Measurements from ENCODE around the gene UBE2J2. TPM values are rescaled to one million over a fixed set of nuclear protein-coding genes. Genes with fewer than 3 reads are reported as not detected.

The UBE2J2 gene
- total RNA-seq, 2 donors from 2014 or later = 59.4 to 80.5 TPM

DNA sequence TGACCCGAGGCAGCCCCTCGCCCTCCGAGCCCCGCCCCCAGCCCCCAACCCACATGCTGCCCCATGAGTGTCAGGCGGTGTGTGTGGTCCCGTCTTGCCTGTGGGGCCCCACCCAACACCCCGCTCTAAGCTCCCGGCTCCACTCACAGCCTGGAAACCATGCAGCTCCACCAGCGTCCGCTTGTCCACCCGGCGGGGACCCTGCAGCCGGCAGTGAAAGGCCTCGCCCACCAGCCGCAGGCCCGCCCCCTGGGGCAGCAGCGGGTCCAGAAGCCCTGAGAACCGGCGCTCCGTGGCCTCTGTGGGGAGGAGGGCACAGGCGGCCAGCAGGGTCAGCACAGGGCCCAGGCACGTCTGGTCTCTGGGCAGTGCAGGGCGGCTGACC, 29.9 kb downstream of the UBE2J2 start:
- no peak for DNase-seq (ENCODE audit: low spot score in 2 of 2)
- Mint-ChIP-seq H3K9me3 (no peaks in the 10 kb centered on the region), H3K36me3 (no peaks in the 10 kb centered on the region), H3K27ac (no peak overlapping the region)
- ATAC-seq = no peak

GRCh38 chr1:1243266-1243660, 30.4 kb downstream of the UBE2J2 start:
- ATAC-seq (no peak), DNase-seq (ENCODE audit: low spot score in 2 of 2) (no peak)
- Mint-ChIP-seq H3K27ac (no peak overlapping the region), H3K9me3 (no peaks in the 10 kb centered on the region), H3K36me3 (no peaks in the 10 kb centered on the region)

- Mint-ChIP-seq H3K36me3 (no peaks in the 10 kb centered on the region), H3K27ac (no peak overlapping the region), H3K9me3 (no peaks in the 10 kb centered on the region)
- ATAC-seq (no peak), DNase-seq (ENCODE audit: low spot score in 2 of 2) (no peak)
Observed at GRCh38 chr1:1242461-1243265, 31.0 kb downstream of the UBE2J2 start.

DNA sequence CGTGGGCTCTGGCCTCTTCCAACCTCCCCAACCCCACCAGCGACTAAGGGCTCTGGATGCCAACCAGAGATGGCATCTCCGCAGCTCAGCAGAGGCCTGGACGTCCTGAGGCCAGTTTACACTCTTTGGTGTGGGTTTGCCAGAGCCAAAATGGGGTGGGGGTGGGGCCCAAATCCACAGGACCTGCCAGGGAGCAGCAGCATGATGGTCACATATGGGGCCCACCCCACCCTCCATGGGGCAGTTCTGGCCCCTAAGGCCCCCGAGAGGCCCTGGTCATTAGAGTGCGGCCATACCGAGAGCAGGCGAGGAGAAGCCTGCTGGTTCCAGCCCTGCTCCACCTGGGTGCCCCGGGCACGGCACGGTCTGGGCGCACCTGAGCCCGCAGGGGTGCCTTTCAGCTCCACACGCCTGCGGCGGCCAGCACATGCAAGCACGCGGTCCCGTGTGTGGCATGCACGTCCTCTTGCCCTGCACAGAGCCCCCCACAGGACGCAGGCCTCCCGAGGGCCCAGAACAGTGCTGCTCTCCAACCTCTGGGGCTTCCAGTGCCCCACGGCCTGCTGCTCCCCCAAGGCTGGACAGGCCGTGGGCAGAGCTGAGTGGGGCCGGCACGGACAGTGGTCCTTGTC, 31.9 kb downstream of the UBE2J2 start:
- DNase-seq (ENCODE audit: low spot score in 2 of 2) (no peak), ATAC-seq (no peak)
- Mint-ChIP-seq H3K36me3 (no peaks in the 10 kb centered on the region), H3K9me3 (no peaks in the 10 kb centered on the region), H3K27ac (no peak overlapping the region)

- Mint-ChIP-seq H3K36me3 (no peaks in the 10 kb centered on the region), H3K9me3 (no peaks in the 10 kb centered on the region), H3K27ac (no peak overlapping the region)
- no peak for ATAC-seq
- DNase-seq (ENCODE audit: low spot score in 2 of 2) = no peak
Observed at GRCh38 chr1:1240822-1241587, 32.6 kb downstream of the UBE2J2 start.

- H3K36me3 Mint-ChIP-seq = no peaks in the 10 kb centered on the region
- DNase-seq (ENCODE audit: low spot score in 2 of 2) (no peak), ATAC-seq (no peak)
- no peak overlapping the region for H3K27ac Mint-ChIP-seq
- no peaks in the 10 kb centered on the region for H3K9me3 Mint-ChIP-seq
Observed at GRCh38 chr1:1240348-1240732, 33.3 kb downstream of the UBE2J2 start.

GRCh38 chr1:1239614-1240347, 33.9 kb downstream of the UBE2J2 start:
- Mint-ChIP-seq H3K27ac (no peak overlapping the region), H3K9me3 (no peaks in the 10 kb centered on the region), H3K36me3 (no peaks in the 10 kb centered on the region)
- ATAC-seq (no peak), DNase-seq (ENCODE audit: low spot score in 2 of 2) (no peak)

DNA sequence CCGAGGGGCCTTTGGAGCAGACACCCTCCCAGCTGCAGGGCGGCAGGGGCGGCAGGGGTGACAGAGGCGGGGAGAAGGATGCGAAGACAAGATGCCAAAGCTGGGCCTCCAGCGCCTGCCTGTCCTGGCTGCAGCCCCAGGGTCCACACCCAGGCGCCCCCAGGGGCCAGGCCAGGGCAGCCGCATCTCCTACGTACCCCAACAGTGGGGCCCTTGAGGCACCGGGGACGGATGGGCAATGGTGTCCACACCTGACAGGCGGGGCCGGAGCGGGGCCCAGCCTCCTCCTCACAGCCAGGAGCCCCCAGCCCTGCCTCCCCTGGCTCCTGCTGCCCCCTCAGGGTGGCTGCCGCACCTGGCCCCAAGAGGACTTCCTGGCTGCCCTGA, 34.4 kb downstream of the UBE2J2 start:
- Mint-ChIP-seq H3K9me3 (no peaks in the 10 kb centered on the region), H3K27ac (no peak overlapping the region), H3K36me3 (peaks cover 0 to 2% of the 10 kb centered on the region in 2 donors)
- DNase-seq (ENCODE audit: low spot score in 2 of 2) = no peak
- ATAC-seq = no peak

GRCh38 chr1:1238702-1239178, 34.9 kb downstream of the UBE2J2 start:
- Mint-ChIP-seq H3K36me3 (peaks cover 3 to 7% of the 10 kb centered on the region in 2 donors), H3K27ac (no peak overlapping the region), H3K9me3 (no peaks in the 10 kb centered on the region)
- ATAC-seq = no peak
- DNase-seq (ENCODE audit: low spot score in 2 of 2) = no peak

DNA sequence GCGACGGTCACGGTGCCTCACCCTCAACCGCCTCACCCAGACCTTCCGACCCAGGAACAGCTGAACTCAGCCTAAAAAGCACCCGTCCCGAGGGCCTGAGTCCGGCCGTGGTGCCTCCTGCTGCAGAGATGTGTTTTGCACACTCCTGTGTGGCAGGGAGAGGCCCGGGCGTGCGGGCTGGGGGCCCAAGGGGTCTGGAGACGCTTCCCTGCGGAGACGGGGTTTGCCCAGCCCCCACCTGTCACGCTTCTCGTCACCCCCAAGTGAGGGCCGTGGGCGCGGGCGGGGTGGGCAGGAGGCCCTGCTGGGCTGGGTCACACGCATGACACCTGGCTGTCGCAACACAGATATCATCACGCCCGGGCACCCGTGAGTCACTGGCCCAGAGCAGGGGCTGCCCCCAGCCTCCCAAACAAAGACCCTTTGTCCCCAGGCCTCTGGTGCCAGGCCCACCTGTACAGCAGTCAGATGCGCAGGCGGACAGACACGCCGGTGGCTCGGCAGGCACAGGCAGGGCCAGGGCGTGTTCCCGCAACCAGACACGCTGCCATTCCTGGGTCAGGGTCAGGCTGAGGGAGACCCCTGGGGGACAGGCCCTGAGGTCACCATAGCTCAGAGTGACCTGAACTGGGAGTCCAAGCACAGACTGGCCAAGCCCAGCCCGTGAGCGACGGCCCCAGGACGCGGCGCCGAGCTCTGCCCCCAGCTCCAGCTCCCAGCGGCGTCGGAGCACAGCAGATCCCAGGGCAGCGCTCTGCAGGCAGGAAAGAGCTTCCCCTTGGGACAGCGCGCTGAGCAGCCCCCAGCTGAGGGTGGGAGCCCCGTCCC, 35.6 kb downstream of the UBE2J2 start:
- peak; percentile 23 to 45 for ATAC-seq
- Mint-ChIP-seq H3K36me3 (peaks cover 9 to 13% of the 10 kb centered on the region in 2 donors), H3K27ac (no peak overlapping the region), H3K9me3 (peaks cover 0 to 4% of the 10 kb centered on the region in 2 donors)
- DNase-seq (ENCODE audit: low spot score in 2 of 2) = no peak

- H3K27ac Mint-ChIP-seq = no peak overlapping the region
- ATAC-seq (no peak), DNase-seq (ENCODE audit: low spot score in 2 of 2) (no peak)
- H3K36me3 Mint-ChIP-seq = peaks cover 9 to 13% of the 10 kb centered on the region in 2 donors
- peaks cover 0 to 4% of the 10 kb centered on the region in 2 donors for H3K9me3 Mint-ChIP-seq
Observed at GRCh38 chr1:1236945-1237873, 36.4 kb downstream of the UBE2J2 start.

GRCh38 chr1:1236176-1236763, 37.4 kb downstream of the UBE2J2 start:
- ATAC-seq (no peak), DNase-seq (ENCODE audit: low spot score in 2 of 2) (no peak)
- Mint-ChIP-seq H3K27ac (peak overlapping the region in 1 of 2 donors; percentile 32), H3K36me3 (peaks cover 10 to 14% of the 10 kb centered on the region in 2 donors), H3K9me3 (peaks cover 0 to 4% of the 10 kb centered on the region in 2 donors)

- Mint-ChIP-seq H3K36me3 (peaks cover 21 to 23% of the 10 kb centered on the region in 2 donors), H3K27ac (peak overlapping the region in 1 of 2 donors; percentile 32), H3K9me3 (peaks cover 0 to 4% of the 10 kb centered on the region in 2 donors)
- ATAC-seq (no peak), DNase-seq (ENCODE audit: low spot score in 2 of 2) (no peak)
Observed at GRCh38 chr1:1235016-1235744, 38.5 kb downstream of the UBE2J2 start.

DNA sequence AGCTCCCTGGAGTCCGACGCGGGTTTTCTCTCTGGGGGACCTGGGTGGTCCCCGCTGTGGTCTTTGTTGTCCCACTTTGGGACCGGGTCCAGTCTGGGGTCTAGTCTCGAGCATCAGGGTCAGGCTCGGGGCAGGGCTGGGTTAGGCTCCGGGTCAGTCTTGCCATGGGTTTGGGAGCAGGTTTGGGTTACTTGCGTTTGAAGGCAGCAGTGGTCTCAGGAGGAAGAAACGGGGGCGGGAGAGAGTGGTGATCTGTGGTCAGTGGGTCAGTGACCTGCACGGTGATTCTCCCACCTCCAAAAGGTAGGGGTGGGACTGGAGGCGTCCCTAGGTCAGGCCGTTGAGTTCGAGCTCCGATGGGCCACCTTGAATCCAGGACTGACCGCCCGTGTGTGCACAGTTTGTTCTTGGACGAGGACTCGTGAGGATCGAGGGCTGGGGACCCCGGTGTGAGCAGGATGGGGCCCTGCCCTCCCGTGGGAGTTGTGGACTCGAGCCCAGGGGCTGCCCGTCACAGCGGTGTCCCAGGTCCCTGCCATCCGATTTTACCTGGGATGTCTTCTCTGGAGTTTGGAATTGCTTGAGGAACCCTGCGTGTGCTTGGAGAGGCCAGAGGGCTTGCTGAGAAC, 39.4 kb downstream of the UBE2J2 start:
- DNase-seq (ENCODE audit: low spot score in 2 of 2) = no peak
- peaks cover 0 to 4% of the 10 kb centered on the region in 2 donors for H3K9me3 Mint-ChIP-seq
- ATAC-seq = no peak
- H3K36me3 Mint-ChIP-seq = peaks cover 29 to 32% of the 10 kb centered on the region in 2 donors
- peak overlapping the region; percentile 56 to 80 for H3K27ac Mint-ChIP-seq
